BLaER1 (cell line): ENCODE results near the gene PRTG.
"Not testable (repeated sequence)": the region's sequence is repeated elsewhere in the genome, so short reads cannot be mapped to it uniquely, and the experiment has no call there.

ENCODE experiments used
- H3K27ac ChIP-seq: shearing (Covaris generic); formaldehyde crosslinking; 2 replicates; pipeline ENCODE4 v1.8.1; 2022
- H3K27me3 ChIP-seq: shearing (Covaris generic); formaldehyde crosslinking; 2 replicates; pipeline ENCODE4 v1.8.1; 2022
- H3K36me3 ChIP-seq: shearing (Covaris generic); formaldehyde crosslinking; 2 replicates; pipeline ENCODE4 v1.8.1; 2022
- H3K4me1 ChIP-seq: shearing (Covaris generic); formaldehyde crosslinking; 2 replicates; pipeline ENCODE4 v1.8.1; 2022
- H3K4me2 ChIP-seq: shearing (Covaris generic); formaldehyde crosslinking; 2 replicates; pipeline ENCODE4 v1.8.1; 2022
- H3K4me3 ChIP-seq: shearing (Covaris generic); formaldehyde crosslinking; 2 replicates; pipeline ENCODE4 v1.8.1; 2022
- H3K9ac ChIP-seq: shearing (Covaris generic); formaldehyde crosslinking; 2 replicates; pipeline ENCODE4 v1.8.1; 2022
- H3K9me3 ChIP-seq: shearing (Covaris generic); formaldehyde crosslinking; 2 replicates; pipeline ENCODE4 v1.8.1; 2022
- H4K20me1 ChIP-seq: shearing (Covaris generic); formaldehyde crosslinking; 2 replicates; pipeline ENCODE4 v1.8.1; 2022
- Cebpa-rat ChIP-seq: shearing (Covaris generic); IDR thresholded peaks from 2 replicates; pipeline ENCODE4 v1.8.1; 2022

The PRTG gene

DNA sequence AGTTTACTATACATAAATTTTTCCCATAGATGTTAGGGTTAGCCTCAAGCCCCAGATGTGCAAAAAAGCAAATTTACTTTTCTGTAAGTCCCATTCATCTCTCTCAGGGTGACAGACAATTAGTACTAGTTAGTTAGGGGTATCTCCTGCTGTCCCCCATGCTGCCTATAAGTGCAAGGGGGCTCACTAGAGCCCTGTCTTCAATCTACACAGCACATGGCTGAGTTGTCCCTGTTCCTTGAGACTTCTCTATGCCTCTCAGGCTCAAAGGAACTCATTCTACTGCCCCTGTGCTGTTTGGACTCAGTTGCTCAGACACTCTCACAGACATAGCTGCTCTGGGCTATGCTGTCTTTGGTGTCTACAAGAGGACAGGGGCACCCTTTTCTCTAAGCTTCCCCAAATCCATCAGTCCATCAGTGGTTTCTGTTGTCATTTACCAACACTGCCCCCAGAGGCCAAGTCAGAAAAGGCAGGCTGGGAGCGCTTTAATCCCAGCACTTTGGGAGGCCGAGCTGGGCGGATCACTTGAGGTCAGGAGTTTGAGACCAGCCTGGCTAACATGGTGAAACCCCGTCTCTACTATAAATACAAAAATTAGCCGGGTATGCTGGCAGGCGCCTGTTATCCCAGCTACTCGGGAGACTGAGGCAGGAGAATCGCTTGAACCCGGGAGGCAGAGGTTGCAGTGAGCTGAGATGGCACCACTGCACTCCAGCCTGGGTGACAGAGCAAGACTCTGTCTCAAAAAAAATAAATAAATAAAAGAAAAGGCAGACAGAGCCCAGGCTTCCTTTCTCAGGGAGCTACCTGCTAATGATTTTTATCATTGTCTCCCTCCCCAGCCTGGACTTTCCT, 31.4 kb upstream of the PRTG start:
- Histone ChIP-seq H3K4me1 (no peaks in the 10 kb centered on the region), H3K27ac (no peak overlapping the region), H4K20me1 (no peaks in the 10 kb centered on the region), H3K4me2 (no peak overlapping the region), H3K9ac (no peak overlapping the region), H3K4me3 (no peak overlapping the region), H3K27me3 (no peaks in the 10 kb centered on the region), H3K9me3 (no peaks in the 10 kb centered on the region), H3K36me3 (no peaks in the 10 kb centered on the region)
- TF ChIP-seq Cebpa-rat = no peak

DNA sequence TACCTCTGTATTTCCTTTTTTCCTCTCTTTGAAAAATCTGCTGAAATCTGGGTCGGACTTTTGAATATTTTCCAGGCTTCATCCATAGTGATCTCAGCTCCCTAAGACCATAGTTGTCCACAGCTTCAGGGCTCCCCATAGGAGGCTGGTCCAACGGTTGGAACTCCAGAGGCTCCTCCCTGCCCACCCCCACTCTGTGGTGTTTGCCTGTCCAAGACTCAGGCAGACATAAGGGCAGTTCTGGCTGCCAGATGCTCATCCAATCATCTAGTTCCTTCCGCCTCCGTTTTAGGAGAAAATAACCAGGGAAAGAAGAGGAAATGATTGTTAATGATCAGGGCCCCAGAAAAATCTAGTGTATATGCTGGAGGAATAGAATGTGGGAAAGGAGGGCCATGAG, 27.9 kb upstream of the PRTG start:
- H4K20me1 ChIP-seq = no peaks in the 10 kb centered on the region
- TF ChIP-seq Cebpa-rat = no peak
- H3K4me3 ChIP-seq = no peak overlapping the region
- no peak overlapping the region for H3K9ac ChIP-seq
- H3K4me2 ChIP-seq = no peak overlapping the region
- H3K27me3 ChIP-seq = no peaks in the 10 kb centered on the region
- no peaks in the 10 kb centered on the region for H3K9me3 ChIP-seq
- H3K27ac ChIP-seq = no peak overlapping the region
- no peaks in the 10 kb centered on the region for H3K4me1 ChIP-seq
- no peaks in the 10 kb centered on the region for H3K36me3 ChIP-seq

DNA sequence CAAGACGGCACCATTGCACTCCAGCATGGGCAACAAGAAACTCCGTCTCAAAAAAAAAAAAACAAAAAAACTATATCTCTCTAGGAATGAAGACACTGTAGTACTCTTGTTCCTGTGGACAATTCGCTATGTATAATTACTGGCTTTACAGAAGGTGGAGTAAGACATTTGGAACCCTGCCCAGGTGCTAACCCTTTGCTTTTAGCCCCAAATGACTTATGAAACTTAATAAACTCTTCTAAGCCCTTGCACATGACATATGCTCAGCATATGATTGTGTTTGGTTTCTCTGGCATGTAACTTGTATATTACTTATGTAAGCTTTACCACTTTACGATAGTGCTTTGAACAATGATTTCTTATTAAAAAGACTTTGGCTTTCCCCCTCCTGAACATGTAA, 27.3 kb upstream of the PRTG start:
- no peaks in the 10 kb centered on the region for H3K27me3 ChIP-seq
- TF ChIP-seq Cebpa-rat = no peak
- no peak overlapping the region for H3K4me3 ChIP-seq
- H3K36me3 ChIP-seq = no peaks in the 10 kb centered on the region
- H3K9me3 ChIP-seq = no peaks in the 10 kb centered on the region
- H3K4me2 ChIP-seq = no peak overlapping the region
- H3K9ac ChIP-seq = no peak overlapping the region
- H3K4me1 ChIP-seq = no peaks in the 10 kb centered on the region
- H3K27ac ChIP-seq = no peak overlapping the region
- no peaks in the 10 kb centered on the region for H4K20me1 ChIP-seq

DNA sequence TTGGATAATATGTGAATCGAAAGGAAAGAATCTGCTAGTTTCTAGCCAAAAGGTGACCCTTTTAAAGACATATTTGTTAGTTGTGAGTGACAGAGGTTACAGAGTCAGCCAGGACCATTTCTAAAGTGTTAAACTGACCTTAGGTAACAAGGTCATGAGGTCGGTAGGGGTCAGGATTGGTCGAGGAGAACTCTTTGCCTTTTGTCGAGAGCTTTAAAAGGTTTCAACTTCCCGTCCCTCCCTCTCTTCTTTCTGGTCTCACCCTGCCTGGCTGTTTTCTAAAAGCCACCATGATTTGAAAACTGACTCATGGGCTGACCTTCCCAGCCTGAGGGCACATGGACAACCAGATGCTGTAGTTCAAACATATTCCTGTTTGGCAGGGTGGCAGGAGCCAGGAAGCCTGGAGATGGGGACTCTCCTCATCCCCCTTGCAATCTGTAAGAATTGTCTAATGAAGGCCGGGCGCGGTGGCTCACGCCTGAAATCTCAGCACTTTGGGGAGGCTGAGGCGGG, 25.8 kb upstream of the PRTG start:
- Histone ChIP-seq H3K9me3 (no peaks in the 10 kb centered on the region), H3K4me2 (no peak overlapping the region), H3K36me3 (no peaks in the 10 kb centered on the region), H3K4me3 (no peak overlapping the region), H3K9ac (no peak overlapping the region), H4K20me1 (no peaks in the 10 kb centered on the region), H3K27me3 (no peaks in the 10 kb centered on the region), H3K4me1 (no peaks in the 10 kb centered on the region), H3K27ac (no peak overlapping the region)
- TF ChIP-seq Cebpa-rat = no peak

GRCh38 chr15:55766676-55767075, 23.7 kb upstream of the PRTG start:
- H3K4me1 ChIP-seq = no peaks in the 10 kb centered on the region
- no peaks in the 10 kb centered on the region for H4K20me1 ChIP-seq
- no peak overlapping the region for H3K4me2 ChIP-seq
- H3K27me3 ChIP-seq = no peaks in the 10 kb centered on the region
- no peak overlapping the region for H3K4me3 ChIP-seq
- H3K27ac ChIP-seq = no peak overlapping the region
- no peak for TF ChIP-seq Cebpa-rat
- H3K9me3 ChIP-seq = no peaks in the 10 kb centered on the region
- no peaks in the 10 kb centered on the region for H3K36me3 ChIP-seq
- no peak overlapping the region for H3K9ac ChIP-seq

DNA sequence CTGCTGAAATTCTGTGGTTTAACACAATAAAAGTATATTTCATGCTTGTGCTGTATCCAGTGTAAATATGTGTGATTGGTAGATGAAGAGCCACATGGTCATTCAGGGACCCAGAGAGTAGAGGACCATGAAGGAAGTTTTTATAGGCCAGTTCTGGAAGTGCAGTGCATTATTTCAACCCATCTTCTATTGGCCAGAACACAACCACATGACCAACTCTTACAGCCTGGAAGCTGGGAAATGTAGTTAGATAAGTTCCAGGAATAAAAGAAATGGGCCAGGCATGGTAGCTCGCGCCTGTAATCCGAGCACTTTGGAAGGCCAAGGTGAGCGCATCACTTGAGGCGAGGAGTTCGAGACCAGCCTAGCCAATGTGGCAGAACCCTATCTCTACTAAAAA, 21.4 kb upstream of the PRTG start:
- no peaks in the 10 kb centered on the region for H3K4me1 ChIP-seq
- no peaks in the 10 kb centered on the region for H3K9me3 ChIP-seq
- H3K4me2 ChIP-seq = no peak overlapping the region
- H3K27ac ChIP-seq = no peak overlapping the region
- H3K27me3 ChIP-seq = no peaks in the 10 kb centered on the region
- no peaks in the 10 kb centered on the region for H4K20me1 ChIP-seq
- no peak for TF ChIP-seq Cebpa-rat
- H3K9ac ChIP-seq = no peak overlapping the region
- H3K36me3 ChIP-seq = no peaks in the 10 kb centered on the region
- no peak overlapping the region for H3K4me3 ChIP-seq

- Histone ChIP-seq H3K4me2 (no peak overlapping the region), H3K4me3 (no peak overlapping the region), H3K36me3 (no peaks in the 10 kb centered on the region), H3K4me1 (peaks cover 4% of the 10 kb centered on the region; the same call in 1 of the 2 replicates), H3K27me3 (no peaks in the 10 kb centered on the region), H4K20me1 (no peaks in the 10 kb centered on the region), H3K9ac (no peak overlapping the region), H3K9me3 (no peaks in the 10 kb centered on the region), H3K27ac (no peak overlapping the region)
- TF ChIP-seq Cebpa-rat = no peak
These were observed 15.6 kb upstream of the PRTG start for GRCh38 chr15:55758580-55758986.

GRCh38 chr15:55753433-55753832, 10.5 kb upstream of the PRTG start:
- H3K4me3 ChIP-seq, H3K36me3 ChIP-seq, H3K27me3 ChIP-seq, H3K9ac ChIP-seq, H3K4me1 ChIP-seq, H3K27ac ChIP-seq, H3K9me3 ChIP-seq, H4K20me1 ChIP-seq, H3K4me2 ChIP-seq: not testable (repeated sequence)

DNA sequence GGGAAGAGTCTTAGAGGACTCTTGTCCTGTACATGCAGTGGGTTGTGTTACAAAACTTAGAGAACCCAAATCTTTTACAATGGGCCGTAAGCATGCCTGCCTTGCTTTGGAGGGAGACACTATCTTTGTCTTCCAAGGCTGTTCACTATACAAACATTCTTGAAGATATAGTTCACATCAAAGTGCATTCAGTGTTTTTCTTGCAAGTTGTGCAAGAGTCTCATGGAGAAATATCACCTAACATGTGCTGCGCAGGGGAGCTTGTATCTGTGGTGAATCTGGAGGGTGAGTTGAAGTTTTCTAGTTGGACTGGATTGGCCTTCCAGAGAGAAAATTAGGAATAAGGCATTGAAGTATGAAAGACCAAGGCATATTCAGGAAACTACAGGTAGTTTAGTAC, 7.8 kb upstream of the PRTG start:
- H4K20me1 ChIP-seq = no peaks in the 10 kb centered on the region

DNA sequence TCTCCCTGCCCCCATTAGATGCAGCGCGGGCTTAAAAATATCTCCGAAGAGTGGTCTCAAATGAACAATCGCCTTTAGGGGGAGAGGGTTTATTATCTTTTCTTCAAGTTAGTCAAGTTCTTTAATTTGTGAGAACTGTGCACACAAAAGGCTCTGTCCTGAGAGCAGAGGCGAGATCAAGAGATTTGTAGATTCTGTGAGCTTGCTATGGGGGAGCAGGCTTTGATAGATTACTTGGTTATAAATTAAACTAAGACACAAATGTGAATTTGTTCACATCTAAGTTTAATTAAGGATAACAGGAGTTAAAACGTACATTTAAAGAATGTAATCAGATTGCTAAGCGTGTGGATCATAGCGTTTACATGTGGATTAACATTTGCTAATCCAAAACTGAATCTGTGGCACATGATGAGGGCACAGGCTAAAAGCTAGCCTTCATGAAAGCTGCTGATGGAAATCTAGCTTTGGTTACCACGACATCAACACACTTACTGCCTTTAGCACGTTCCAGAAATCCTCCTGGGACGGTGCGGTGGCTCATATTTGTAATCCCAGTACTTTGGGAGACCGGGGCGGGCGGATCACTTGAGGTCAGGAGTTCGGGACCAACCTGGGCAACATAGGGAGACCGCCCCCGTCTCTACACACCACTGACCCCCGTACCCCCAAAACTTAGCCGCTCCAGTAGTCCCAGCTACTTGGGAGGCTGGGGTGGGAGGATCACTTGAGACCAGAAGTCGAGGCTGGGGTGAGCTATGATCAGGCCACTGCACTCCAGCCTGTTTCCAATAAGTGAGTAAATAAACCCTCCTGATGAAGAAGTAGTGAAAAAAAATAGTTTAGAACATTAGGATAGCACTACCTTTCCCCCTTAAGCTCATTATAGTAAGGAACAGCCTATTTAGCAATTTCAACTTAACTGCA, 1.0 kb upstream of the PRTG start:
- Histone ChIP-seq H3K27me3 (peaks cover 62% of the 10 kb centered on the region), H3K27ac (no peak overlapping the region), H4K20me1 (peaks cover 16% of the 10 kb centered on the region; the same call in 1 of the 2 replicates), H3K4me3 (no peak overlapping the region), H3K4me1 (peaks cover 19% of the 10 kb centered on the region), H3K4me2 (no peak overlapping the region), H3K9me3 (no peaks in the 10 kb centered on the region), H3K36me3 (no peaks in the 10 kb centered on the region), H3K9ac (no peak overlapping the region)
- no peak for TF ChIP-seq Cebpa-rat

More for the DNA sequence above, 7.8 kb upstream of the PRTG start:
- Histone ChIP-seq H3K9ac (no peak overlapping the region), H3K9me3 (no peaks in the 10 kb centered on the region), H3K27ac (no peak overlapping the region), H3K4me2 (no peak overlapping the region), H3K4me3 (no peak overlapping the region), H3K4me1 (no peaks in the 10 kb centered on the region), H3K36me3 (no peaks in the 10 kb centered on the region), H3K27me3 (no peaks in the 10 kb centered on the region)
- TF ChIP-seq Cebpa-rat = no peak
